Renal cortical epithelial cell (primary cell): ENCODE measurements around the gene RARRES1. TPM values are rescaled to one million over a fixed set of nuclear protein-coding genes. Genes with fewer than 3 reads are reported as not detected.

ENCODE experiments used
- DNase-seq: peaks from one replicate; pipeline ENCODE4 v3.0.0-alpha.2; 2011; ENCODE audit warnings: low read depth
- total RNA-seq: library from RNA; depleted of rRNA; stranded (reverse); fragments of >200 nt; gene quantifications from 2 replicates; pipeline ENCODE4 v1.2.3, GENCODE V29; 2014

The RARRES1 gene
- total RNA-seq, 1 donor from 2014 or later, result 27.5 TPM

DNA sequence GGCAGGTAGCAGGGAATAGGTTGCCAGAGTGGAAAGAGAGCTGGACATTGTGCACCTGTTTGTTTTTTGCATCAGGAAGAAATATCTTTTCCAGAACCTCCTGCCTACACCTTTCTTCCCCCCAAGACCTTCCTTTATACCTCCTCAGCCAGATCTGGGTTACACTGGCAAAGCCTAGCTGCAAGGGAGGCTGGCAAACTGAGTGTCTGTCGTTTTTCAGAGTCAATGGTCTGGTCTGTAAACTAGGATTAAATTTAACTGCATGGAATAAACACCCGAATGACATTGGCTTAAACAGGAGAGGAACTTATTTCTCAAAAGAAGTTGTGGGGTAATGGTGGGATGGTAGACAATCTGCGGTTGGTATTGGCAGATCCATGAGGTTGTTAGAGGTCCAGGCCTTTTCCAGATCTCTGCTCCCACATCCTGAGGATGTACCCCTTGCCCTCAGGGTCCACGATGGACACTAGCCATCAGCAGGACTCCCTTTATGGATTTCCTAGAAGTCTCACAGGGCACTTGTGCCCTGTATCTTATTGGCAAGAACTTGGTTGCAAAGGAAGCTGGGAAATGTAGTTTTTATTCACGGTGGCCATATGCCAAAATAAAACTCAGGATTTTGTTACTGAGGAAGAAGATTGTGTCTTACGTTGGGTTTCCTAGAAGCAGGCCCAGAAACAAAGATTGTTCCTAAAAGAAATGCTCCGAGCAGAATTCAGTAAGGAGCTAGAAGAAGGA is 3.2 kb upstream of the RARRES1 start:
- DNase-seq, result no peak

DNA sequence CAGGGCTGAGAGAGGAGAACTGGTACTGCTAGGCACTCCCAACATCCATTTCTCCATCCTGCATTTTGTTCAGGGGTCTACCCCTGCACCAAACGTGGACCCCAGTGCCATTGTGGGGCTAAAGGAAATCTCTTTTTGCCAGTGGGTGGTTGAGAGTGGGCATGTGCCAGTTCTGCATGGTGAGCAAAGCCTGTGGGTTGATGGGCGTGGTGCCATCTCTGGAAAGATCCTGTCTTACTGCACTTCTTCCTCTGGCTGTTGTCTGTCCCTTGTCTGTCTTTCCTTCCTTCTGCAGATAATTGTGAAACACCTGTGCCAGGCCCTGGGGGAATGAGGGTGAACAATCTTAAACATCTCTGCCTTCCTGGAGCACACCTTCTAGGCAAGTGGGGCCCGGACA is 1.4 kb upstream of the RARRES1 start:
- DNase-seq, result no peak

GRCh38 chr3:158732856-158733200 is 571 bp upstream of the RARRES1 start:
- DNase-seq, result no peak

- no peak for DNase-seq
Measured at GRCh38 chr3:158731486-158731885, 771 bp downstream of the RARRES1 start.

DNA sequence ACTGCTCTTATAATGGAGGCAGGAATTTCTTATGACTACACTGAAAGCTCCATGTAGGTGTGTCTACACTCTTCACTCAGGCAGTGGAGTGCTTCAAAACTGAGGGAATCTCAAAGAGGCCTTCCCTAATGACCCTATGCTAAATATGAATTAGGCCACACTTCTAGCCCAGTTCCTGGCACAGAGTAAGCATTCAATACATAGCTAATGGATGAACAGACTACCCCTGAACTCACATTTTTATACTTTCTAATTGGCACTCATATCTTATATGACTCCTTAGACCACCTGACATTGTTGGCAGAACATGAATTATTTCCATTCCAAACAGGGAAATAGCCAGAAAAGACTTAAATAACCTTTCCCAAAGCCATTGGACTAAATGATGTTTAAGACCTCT is 3.4 kb downstream of the RARRES1 start:
- no peak for DNase-seq

- DNase-seq, result no peak
Measured at GRCh38 chr3:158728061-158728377, 4.2 kb downstream of the RARRES1 start.

DNA sequence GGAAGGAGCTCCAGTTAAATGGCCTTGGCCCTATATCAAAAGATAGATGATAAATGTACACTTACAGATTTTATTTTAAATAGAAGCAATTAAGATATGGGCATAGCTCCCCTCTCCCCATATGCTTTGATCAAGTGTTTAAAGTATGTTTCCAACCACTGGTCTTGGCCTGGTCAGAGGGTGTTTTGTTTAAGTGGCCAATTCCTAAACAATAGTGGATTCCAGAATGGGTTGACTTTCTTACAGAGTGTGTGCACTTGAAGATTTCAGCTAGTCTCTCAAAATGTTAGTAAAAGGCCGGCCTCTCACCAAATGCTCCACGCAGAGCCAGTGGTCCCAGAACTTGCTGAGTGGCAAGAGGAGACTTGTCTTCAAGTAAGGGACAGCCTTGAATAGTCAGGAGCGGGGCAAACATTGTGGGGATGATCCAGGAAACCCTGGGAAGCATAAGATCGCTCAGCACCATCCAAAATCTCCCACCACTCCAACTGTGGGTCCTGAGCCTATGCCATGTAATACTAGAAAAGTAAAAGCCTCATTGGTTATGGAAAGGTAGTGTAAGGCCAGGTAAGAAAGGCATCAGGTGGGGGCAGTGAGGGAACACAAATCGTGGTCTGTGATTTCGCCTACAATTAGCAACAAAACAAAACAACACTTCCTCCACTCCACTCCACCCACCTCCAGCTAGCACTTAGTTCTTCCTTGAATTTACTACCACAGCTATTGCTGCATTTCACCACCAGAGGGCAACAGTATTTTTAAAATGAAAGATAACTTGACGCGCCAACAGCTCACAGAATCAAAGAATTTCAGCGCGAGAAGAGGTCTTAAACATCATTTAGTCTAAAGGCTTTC is 4.8 kb downstream of the RARRES1 start:
- peak; percentile 74 for DNase-seq

- DNase-seq, result peak; percentile 95
Measured at GRCh38 chr3:158725348-158726011, 6.8 kb downstream of the RARRES1 start.

GRCh38 chr3:158723991-158724390 is 8.3 kb downstream of the RARRES1 start:
- DNase-seq, result no peak

- DNase-seq, result no peak
Measured at GRCh38 chr3:158722108-158722507, 10.1 kb downstream of the RARRES1 start.

GRCh38 chr3:158718490-158719170 is 13.6 kb downstream of the RARRES1 start:
- DNase-seq, result peak; percentile 94

GRCh38 chr3:158717576-158717975 is 14.7 kb downstream of the RARRES1 start:
- DNase-seq, result no peak

GRCh38 chr3:158713094-158713499 is 19.2 kb downstream of the RARRES1 start:
- peak; percentile 25 for DNase-seq

DNA sequence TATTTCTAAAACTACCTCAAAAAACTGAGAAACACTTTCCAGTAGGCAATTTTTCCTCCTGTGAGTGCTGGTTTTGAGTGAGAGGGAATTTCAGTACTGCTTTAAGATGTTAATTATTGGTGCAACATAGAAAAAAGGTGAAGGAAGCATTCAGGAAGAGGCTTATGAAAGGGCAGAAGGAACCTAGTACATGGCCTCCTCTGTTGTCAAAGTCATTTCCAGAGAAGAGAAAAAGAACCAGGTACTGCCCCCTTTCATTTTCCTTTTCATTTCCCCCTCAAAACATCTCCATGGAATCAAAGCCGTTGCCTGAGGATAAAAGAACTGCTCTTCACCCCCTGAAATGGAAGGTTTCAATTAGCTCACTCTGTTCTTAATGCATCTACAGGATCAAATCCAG is 19.8 kb downstream of the RARRES1 start:
- DNase-seq, result no peak

DNA sequence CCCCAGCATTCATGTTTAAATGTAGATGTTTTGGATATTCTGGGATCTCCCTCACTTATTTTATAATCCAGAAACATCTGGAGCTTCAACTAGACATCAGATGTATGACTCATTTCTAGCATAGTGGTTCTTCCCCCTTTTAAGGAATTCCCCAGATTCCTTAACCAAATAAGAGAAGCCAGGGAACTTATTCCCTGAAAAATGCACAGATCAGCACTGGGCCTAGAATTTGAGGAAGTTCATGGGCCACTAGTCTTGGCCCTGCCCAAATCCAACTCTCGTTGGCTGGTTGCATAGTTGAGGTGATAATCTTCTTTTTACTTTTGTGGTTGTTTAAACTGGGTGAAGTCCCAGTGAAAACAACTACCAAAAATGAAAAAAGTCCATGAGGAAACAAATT is 20.4 kb downstream of the RARRES1 start:
- peak; percentile 87 for DNase-seq

- peak; percentile 41 for DNase-seq
Measured at GRCh38 chr3:158710601-158711000, 21.7 kb downstream of the RARRES1 start.

DNA sequence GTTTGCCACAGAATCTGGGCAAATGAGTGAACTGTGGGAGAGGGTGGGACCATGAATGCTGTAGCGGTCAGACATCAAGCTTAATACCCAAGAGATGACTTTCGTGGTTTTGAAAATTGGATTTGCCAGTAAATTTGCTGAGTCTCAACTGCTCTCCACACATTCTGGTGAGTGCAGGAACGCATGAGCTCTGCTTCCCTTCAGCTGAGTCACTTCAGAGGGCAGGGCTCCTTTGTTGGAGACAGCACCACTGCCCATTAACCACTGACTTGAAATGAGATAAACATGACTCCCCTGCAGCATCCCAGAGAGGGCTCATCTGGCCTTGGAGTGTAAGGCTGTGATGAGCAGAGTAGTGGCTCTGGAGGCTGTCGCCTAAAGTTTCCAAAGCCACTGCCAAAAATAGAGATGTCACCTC is 22.6 kb downstream of the RARRES1 start:
- DNase-seq, result peak; percentile 98

GRCh38 chr3:158703566-158703965 is 28.7 kb downstream of the RARRES1 start:
- no peak for DNase-seq

DNA sequence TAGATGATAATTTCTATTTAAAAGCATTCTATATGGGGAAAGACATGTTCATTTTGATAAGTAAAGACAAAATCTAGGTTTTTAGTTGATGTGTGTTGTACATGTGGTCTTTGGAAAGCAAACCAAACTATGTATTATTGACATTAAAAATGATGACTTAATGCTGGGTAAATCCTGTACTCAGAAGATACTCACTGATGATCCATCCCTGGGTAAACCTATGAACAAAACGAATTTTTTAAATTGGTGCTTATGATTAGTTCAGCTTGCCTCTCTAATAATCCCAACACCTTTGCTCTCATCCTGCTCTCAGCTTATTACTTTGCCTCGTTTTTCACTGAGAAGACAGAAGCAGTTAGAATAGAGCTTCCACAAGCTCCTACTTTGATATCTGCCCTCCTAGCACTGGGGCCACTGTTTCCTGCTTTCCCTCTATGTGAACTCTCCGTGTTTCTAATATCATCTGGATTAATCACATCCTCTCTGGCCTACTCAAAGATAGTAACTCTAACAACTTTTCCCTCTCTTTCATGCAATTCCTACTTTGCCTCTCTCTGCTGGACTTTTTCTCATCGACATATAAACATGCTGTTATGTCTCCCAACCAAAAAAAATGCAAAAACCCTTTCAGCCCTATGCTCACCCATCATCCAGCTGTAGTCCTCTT is 29.3 kb downstream of the RARRES1 start:
- DNase-seq, result no peak

- DNase-seq, result no peak
Measured at GRCh38 chr3:158701420-158702065, 30.7 kb downstream of the RARRES1 start.

- no peak for DNase-seq
Measured at GRCh38 chr3:158700559-158700958, 31.7 kb downstream of the RARRES1 start.
